Measurements from ENCODE around the gene PLB1.

- TF ChIP-seq CTCF (IDR thresholded peaks at IDR 0.05) (no peak), POLR2AphosphoS5 (IDR thresholded peaks at IDR 0.05) (no peak), EP300 (IDR thresholded peaks at IDR 0.05) (no peak), POLR2A (IDR thresholded peaks at IDR 0.05) (no peak)
Measured at GRCh38 chr2:28676152-28676835, 180.4 kb downstream of the PLB1 start.

Data from stomach (tissue), 4 donors.